HG03565 (cell line): Measurements from ENCODE around the gene SGSH.
"Not testable (repeated sequence)": the region's sequence is repeated elsewhere in the genome, so short reads cannot be mapped to it uniquely, and the experiment has no call there.

Experiments
- ATAC-seq: cut with Tn5 transposase; IDR thresholded peaks from one replicate; pipeline ENCODE4 v1.9.1; 2021; ENCODE audit warnings: mild to moderate bottlenecking, moderate library complexity; ENCODE audit not compliant: unreplicated experiment

SGSH gene

GRCh38 chr17:80212511-80212910 lies 7.6 kb downstream of the SGSH start:
- no peak for ATAC-seq

GRCh38 chr17:80212109-80212508 lies 8.0 kb downstream of the SGSH start:
- ATAC-seq, result no peak

GRCh38 chr17:80210348-80211108 lies 9.6 kb downstream of the SGSH start:
- no peak for ATAC-seq

GRCh38 chr17:80209765-80210164 lies 10.4 kb downstream of the SGSH start:
- no peak for ATAC-seq

- no peak for ATAC-seq
These were observed 12.1 kb downstream of the SGSH start for GRCh38 chr17:80208050-80208449.

- ATAC-seq, result no peak
These were observed 14.3 kb downstream of the SGSH start for GRCh38 chr17:80205811-80206210.

GRCh38 chr17:80204626-80205468 lies 15.3 kb downstream of the SGSH start:
- no peak for ATAC-seq

GRCh38 chr17:80203471-80203963 lies 16.6 kb downstream of the SGSH start:
- ATAC-seq, result no peak

- ATAC-seq, result no peak
These were observed 17.9 kb downstream of the SGSH start for GRCh38 chr17:80202197-80202596.

- no peak for ATAC-seq
These were observed 18.7 kb downstream of the SGSH start for GRCh38 chr17:80201446-80201845.

- ATAC-seq, result not testable (repeated sequence)
These were observed 20.8 kb downstream of the SGSH start for GRCh38 chr17:80199295-80199694.

- ATAC-seq, result no peak
These were observed 21.9 kb downstream of the SGSH start for GRCh38 chr17:80198144-80198661.

GRCh38 chr17:80196652-80197051 lies 23.5 kb downstream of the SGSH start:
- no peak for ATAC-seq

GRCh38 chr17:80195671-80196529 lies 24.2 kb downstream of the SGSH start:
- no peak for ATAC-seq

- no peak for ATAC-seq
These were observed 25.0 kb downstream of the SGSH start for GRCh38 chr17:80195141-80195540.

GRCh38 chr17:80191865-80192661 lies 28.1 kb downstream of the SGSH start:
- no peak for ATAC-seq

- no peak for ATAC-seq
These were observed 28.9 kb downstream of the SGSH start for GRCh38 chr17:80191192-80191591.

GRCh38 chr17:80190716-80191115 lies 29.4 kb downstream of the SGSH start:
- ATAC-seq, result no peak

GRCh38 chr17:80189611-80190010 lies 30.5 kb downstream of the SGSH start:
- ATAC-seq, result no peak

- no peak for ATAC-seq
These were observed 32.6 kb downstream of the SGSH start for GRCh38 chr17:80187515-80187941.
